Suppressor macrophage treated with lipopolysaccharide for 1 hour (primary cell): Measurements from ENCODE around the gene C19orf81.

Source experiments
- DNase-seq, 3 donors: peaks; one replicate each; pipeline ENCODE4 v3.0.0-alpha.2; 2020 to 2022

C19orf81 gene

DNA sequence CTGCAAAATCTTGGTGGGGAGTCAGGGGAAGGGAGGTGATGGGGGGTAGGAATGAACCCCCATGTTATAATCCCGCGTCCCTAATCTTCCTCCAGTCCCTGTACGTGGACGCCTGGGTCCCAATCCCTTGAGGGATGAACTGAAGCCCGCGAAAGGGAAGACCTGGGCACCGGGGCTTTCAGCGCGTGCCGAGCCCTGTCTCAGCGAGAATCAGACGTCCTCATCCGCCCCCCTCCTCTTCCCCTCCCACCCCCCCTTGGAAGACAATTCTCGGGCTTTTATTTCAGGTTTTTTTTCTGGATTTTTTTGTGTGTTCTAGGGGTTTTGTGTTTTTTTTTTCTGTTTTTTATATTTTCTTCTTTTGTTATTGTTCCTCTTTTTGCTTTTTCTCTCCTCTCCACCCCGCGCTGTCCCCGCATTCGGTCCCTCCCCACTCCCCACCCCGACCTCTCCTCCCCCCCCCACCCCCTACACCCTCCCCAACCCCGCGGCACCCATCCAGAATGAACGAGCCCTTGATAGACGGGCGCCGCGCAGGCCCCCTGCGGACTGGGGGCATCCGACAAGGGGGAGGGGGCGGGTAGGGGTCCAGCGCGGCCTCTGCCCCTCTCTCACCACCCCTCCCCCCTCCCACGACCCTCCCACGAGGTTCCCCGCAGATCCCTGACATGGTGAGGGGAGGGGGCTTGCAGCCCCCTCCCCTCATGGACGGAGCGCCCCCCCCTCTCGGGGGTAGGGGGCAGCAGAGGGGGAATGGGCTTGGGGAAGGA is 10.3 kb downstream of the C19orf81 start:
- DNase-seq = no peak

DNA sequence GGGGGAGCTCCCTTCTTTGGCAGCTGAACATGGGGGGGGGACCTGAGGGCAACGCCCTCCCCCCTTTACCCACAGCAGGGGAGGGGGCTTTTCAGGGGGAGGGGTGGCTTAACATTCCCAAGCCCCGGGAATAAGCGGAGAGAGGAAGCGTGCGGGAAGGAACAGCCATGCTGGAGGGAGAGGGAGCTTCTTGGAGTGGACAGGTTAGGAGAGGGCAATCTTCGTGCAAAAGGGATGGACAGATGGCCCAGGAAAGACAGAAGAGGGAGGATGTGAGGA is 10.8 kb downstream of the C19orf81 start:
- no peak for DNase-seq

DNA sequence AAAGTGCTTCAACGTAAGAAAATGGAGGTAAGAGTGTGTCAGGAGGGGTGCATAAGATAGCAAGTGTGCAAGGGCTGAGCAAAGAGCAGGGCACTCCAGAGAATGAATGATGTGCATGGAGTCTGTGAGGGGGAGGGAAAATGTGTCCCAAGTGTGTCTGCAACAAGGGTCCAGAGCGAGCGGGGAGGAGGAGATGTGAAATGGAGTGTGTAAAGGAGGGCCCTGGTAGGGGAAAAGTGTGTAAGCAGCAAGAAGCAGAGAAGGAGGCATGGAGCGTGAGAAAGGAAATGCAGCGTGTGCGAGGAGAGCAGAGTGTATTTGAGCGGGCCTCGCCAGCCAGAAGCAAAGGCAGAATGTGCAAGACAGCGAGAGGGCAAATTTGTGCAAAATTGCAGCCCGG is 11.8 kb downstream of the C19orf81 start:
- DNase-seq = no peak

DNA sequence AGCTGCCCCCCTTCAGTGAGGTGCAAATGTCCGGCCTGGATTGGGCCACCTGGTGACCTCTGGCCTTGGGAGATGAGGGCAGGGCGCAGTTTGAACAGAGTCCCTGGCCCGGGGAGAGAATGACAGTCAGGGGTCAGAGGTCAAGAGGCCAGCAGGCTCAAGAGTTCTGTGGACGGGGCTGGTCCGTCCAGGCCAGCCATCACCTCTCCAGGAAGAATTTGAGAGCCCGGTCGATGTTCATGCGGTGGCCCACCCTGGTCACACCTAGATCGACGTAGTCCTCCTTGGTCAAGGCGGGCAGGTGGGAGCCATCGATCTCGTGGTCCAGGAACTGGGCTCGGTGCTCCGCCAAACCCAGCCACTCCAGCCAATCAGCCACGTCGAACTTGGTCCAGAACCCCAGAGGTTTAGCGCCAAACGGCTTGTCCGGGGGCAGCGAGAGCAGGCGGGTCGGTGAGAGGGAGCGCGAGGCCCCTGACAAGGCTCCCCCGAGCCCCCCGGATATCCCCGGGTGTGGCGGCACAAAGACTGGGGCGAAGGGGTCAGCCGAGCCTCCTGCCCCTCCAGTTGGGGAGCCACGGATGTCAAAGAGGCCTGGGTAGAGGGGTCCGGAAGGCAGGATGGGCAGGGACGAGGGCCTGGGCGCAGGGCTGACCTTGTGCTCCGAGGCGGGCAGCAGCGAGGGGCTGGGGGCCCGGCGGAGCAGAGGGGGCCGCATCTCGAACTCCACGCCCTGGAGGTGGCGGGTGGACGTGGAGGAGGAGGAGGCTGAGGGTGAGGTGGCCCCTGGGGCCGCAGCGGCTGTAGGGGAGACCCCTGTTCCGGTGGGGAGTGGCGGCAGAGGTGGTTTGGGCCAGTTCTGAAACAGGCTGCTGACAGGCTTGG is 12.8 kb downstream of the C19orf81 start:
- DNase-seq = no peak

DNA sequence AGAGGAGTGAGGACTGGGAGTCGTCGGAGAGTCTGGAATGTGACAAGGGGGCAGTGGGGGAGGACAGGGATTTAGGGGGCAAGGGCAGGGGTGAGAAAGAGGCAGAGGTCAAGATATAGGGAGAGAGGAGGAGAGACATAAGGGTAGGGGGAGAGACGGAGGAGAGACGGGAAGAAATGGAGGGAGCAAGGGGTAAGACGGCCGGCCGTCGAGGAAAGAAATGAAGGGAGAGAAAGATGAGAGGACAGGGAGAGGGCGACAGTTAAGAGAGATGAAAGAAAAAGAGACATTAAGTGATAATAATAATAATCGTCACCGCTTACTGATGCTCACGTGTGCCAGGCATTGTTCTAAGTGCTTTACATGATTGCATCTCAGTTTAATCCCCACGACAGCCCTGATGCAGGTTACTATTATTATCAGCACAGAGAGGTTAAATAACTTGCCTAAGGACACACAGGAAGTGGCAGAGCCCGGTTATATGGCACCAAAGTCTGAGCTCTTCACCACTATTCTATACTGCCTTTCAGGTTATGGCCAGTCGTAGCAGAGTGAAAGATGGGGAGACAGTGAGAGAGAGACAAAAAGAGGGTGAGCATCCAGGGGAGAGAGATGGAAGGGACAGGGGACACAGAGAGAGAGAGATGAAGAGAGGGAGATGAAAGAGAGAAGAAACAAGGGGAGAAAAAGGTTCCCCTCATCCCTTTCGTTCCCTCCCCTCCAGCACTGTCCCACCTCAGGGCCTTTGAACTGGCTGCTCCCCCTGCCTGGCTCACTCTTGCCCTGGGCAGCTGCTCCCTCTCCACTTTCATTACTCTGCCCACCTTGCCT is 13.6 kb downstream of the C19orf81 start:
- DNase-seq = no peak

DNA sequence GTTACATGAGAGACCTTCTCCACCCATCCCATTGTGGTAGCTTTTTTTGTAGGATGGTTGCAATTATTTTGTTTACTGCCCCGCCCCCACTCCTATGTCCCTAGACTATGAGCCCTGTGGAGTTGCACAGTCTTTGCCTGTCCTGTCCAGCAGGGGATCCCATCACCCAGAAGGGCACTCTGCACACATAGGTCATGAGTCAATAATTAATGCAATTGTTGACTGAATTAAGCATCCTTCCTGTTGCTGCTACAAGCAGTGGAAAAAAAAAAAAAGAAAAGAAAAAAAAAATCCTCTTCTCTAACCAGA is 14.2 kb downstream of the C19orf81 start:
- peak in 1 of 3 donors; percentile 24 for DNase-seq

DNA sequence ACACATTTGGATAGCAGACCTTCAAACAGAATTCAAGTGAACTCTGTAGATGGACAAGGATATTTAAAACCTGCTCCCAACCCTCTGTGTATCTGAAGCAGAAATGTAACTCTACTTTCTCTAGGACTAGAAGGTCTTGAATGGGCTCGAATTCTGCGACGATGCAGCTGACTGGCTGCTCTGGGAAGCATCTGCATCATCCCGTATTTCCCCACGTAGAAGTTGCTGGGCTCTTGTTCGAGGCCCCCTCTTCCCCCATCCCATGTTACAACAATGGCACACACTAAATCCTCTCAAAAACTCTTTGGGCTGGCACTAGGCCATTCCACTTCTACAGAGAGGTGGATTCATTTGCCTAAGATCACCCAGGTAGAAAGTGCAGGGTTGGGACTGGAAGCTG is 15.0 kb downstream of the C19orf81 start:
- no peak for DNase-seq

DNA sequence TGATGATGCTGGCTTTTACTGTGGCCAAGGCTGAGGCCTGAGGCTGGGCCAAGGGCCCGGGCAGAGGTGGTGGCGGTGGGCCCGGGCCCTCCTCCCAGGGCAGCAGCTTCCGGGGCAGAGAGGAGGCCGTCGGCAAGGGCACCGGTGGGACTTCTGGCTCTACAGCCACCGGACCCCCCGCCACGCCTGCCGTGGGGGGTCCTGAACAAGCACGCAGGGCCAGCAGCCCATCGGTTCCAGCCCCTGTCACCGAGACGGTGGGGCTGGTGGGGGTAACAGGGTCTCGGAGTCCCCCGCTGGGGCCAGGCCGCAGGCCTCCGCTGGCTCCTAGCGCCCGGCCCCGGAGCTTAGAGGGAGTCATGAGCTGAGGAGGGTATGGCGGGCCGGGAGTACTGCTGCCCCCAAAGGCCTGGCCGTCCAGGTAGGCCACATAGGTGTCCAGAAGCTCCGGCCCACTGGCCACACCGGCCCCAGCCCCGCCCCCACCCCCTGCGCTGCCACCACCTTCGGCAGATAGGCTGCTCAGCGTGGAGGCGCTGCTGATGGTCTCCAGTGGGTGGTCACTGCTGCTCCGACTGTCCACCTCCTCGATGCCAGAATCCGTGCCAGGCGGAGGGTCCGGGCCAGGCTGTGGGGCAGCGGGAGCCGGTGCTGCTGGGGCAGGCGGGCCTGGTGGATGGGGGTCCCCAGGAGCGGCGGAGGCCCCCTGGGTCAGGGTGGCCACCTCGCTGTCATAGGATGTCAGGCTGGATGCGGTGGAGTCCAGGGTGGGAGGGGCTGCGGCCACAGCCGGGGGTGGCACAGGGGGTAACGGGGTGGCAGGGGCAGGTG is 17.3 kb downstream of the C19orf81 start:
- DNase-seq = no peak

DNA sequence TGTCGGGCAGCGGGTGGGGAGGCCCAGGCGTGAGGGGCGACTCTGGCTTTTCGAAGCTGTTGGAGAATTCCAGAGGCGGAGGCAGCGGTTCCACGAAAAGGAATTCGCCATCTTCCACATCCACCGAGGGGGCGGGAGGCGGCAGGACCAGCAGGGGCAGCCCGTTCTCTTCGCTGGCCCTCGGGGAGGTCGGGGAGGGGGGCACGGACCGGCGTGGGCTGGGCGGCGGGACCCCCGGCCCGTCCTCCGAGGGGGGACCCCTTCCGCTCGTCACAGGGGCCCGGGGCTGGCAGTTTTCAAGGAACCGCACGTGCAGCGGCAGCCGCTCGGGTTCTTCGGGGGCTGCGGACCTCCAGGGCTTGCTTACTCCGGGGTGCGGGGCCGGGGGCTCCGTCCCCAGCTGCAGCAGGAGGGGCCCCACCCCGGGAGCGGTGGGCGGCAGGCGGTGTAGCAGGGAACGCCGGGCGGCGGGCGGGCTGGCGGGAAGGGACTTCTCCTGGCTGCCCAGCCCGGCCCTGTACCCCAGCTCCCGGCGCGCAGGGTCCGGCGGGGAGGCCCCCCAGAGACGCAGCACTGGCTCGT is 18.0 kb downstream of the C19orf81 start:
- no peak for DNase-seq

DNA sequence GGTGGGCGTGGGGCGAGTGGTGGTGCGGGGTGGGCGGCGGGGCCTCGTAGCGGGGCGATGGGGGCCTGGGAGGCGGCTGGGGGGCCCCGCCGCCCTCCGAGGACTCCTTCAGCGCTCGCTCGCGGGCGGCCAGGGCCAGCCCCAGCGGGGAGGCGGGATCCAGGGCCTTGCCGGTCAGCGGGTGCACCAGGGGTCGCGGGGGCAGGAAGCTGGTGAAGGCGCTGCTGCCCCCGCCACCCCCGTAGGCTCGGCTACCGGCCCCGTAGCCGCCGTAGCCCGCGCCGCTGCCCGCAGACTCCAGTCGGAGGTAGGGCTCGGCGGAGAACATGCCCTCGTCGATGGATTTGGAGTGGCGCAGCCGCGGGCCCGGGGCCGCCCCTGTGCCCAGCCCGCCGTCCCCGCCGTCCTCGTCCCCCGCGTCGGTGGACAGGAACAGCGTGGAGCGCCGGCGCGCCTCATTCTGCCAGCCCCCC is 18.6 kb downstream of the C19orf81 start:
- no peak for DNase-seq

DNA sequence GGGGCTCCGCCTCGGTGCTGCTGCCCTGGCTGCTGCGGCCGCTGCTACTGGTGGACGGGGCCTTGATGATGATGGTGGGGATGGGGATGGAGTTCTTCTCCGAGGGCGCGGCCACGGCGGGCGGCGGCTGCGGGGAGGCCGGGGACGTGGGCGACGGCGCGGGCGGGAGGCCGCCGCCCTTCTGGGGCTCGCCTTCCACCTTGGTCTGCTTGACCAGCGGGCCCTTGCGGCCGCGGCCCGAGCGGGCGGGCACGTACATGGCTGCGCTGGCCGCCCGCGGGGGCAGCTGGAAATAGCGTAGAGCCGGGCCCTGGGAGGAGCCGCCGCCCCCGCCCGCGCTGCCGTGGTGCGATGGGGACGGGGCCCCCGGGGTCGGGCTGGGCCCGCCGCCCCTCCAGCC is 19.2 kb downstream of the C19orf81 start:
- no peak for DNase-seq

DNA sequence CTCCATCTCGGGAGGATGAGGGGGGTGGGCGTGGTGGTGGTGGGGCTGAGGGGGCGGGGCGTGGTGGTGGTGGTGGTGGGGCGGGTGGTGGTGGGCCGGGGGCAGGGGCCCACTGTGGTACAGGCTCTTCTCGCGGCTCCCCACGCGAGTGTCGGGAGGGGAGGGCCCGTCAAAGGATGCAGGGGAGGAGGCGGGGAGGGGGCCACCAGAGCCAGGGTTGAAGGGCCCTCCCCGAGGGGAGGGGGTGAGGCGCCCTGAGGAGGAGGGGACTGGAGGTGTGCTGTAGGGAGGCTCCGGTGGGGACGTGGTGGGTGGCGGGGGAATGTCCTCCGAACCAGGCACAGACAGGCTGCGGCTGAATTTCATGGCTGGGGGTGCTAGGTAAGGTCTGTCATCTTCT is 19.6 kb downstream of the C19orf81 start:
- DNase-seq = no peak

DNA sequence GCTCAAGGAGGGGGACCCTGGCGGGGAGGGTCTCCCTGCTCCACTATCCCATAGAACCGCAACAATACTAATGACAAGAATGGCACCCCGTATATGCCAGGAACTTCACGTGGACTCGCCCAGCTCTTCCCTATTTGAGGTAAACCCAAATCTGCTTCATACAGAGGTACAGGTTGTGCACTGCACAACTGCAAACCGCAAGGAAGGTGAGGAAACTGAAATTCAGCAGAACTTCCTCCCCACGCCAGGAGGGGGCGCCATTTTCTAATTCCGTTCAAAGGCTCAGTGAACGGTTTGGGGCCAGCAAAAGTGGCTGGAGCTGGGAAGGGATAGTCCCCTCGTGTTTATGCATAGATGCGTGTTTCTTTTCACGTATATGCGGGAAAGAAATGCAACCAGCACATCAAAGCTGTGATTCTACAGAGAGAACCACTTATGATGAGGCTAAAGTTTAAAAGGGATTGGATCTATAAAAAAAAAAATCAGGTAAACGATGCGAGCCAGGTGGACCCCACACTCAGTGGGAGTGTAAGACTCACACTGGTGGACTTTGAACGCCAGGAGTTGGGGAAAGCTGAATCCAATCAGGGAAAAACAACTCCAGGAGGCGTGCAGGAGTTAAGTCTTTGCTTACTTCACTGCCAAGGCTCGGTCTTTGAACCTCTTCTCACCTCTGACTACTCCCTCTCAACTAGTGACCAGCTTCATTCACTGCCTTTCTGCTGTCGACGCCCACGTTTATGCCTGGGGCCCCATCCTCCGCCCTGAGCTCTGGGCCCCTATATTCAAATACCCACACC is 20.3 kb downstream of the C19orf81 start:
- DNase-seq = peak; percentile 50 to 74 (median 69)

DNA sequence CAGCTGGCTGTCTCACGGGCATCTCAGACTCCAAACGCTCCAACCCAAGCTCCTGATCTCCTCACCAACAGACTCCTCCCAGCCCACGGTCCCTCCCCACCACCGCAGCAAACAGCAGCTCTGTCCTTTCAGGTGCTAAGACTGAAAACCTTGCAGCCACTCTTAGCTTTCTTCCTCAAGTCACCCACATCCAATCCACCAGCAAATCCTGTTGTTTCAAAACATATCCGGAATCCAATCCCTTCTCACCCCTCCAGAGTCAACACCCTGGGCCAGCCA is 20.8 kb downstream of the C19orf81 start:
- DNase-seq = no peak

DNA sequence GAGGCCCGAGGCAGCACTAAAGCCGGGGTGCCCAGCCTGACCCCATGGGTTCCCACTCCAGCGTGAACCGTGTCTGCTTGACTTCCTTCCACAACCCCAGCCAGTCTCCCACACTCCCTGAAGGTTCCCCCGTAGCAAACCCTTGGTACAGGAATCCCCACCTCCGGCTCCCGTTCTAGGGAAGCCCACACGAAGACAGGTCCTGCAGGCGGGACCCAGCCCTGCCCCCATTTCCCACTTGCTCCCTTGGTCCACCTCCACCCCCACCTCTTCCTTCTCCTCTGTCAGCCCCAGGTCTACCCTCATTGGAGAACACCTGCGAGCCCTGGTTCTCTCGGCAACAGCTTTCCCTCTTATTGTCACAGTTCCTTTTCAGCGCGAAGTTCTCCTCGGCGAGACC is 23.9 kb downstream of the C19orf81 start:
- DNase-seq = no peak

DNA sequence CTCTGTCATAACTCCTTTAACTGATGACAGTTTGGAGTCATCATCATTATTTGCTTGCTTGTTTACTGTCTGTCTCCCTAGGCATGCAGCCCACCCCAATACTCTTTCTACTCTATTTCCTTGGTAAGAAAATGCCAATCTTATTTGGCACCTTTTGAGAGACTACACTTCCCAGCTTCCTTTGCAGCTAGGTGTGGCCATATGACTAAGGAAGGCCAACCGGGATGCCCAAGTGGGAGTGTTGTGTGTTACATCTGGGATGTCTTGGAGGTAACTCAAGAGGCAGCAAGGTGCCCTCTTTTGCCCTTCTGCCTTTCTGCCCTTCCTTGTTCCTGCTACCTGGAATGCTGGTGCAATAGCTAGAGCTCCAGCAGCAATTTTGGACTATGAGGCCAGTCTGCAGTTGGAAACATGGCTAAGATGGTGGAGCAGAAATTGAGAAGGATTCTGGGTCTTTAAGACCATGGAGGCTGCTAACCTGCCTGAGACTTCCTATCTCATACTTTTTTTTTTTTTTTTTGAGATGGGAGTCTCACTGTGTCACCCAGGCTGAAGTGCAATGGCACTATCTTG is 27.5 kb downstream of the C19orf81 start:
- DNase-seq = no peak

DNA sequence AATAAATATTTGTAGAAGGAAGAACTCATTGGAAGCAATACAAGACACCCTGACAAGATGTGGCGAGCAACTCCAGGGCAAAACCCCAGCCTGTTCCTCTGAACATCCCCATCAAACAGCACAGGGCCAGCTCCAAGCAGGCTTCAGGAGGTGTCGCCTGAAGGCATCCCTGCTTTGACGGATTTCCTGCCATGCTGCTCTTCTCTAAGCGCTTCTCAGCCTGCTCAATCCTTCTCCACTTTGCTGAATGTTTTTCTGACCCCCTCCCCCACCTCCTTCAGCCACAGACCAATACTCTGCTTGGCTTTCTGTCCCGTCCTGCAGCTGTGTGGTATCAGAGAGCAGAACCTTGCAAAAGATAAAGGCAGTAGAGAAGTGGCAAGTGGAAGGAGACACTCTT is 28.4 kb downstream of the C19orf81 start:
- DNase-seq = no peak

DNA sequence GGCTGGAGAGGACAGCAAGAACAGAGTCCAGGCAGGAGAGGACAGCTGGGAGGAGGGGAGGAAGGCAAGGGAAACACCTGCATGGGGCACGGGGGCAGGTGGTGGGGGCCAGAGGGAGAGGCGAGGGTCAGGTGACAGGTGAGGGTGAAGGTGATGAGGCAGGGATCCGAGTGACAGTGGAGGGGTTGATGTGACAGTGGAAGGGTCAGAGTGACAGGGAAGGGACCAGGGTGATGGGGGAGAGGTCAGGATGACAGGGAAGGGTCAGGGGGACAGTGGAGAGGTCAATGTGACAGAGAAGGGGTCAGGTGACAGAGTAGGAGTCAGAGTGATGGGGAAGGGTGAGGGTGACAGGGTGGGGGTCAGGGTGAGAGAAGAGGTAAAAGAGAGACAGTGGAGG is 29.1 kb downstream of the C19orf81 start:
- no peak for DNase-seq

DNA sequence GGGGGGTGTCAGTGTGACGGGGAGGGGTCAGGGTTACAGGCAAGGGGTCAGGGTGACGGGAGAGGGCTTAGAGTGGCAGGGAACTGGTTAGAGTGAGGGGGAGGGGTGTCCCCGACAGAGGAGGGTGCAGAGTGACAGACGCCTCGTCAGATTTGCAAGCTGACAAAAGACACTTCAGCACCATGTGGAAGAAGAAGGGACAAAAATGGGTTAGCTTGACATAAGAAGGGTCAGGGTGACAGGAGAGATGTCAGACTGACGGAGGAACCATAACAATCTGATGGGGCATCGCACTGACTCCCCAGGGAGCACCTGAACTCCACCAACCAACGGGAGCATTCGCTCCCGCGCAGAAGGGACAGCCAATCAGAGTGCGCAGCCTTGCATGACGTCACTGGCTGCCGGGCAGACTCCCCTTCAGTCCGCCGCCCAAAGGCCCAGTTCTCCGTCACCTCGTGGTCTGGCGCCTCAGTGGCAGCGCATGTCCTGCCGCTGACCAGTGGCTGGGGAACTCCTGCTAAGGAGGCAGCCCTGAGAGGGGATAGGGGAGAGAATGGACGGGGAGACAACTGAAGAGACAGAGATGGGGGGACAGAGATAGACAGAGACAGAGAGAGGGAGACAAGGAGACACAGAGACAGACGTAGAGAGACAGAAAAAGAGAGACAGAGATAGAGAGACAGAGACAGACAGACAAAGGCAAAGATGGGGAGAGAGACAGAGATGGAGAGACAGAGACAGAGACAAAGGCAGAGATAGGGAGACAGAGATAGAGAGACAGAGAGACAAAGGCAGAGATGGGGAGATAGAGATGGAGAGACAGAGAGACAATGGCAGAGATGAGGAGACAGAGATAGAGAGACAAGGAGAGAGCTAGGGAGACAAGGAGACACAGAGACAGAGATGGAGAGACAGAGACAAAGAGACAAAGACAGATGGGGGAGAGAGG is 30.2 kb downstream of the C19orf81 start:
- DNase-seq = peak; percentile 81 to 87 (median 83)
